Right lobe of liver (tissue), 6 donors: ENCODE measurements around the gene TGM3. TPM values are rescaled to one million over a fixed set of nuclear protein-coding genes. Genes with fewer than 3 reads are reported as not detected.

Experiments
- ATAC-seq, 4 donors: fragments of 200-7000 bp; cut with Tn5 transposase; one replicate each; pipeline ENCODE4 v1.9.1; 2020; ENCODE audit warnings: mild to moderate bottlenecking in 4 of 4, moderate library complexity in 4 of 4
- DNase-seq, 3 donors: peaks; one replicate each; pipeline ENCODE4 v3.0.0-alpha.2; 2020
- H3K27ac ChIP-seq, 3 donors: fragments of 200-600 bp; one replicate each; pipeline ENCODE4 v1.8.0; 2022
- H3K27me3 ChIP-seq, 2 donors: fragments of 200-600 bp; one replicate each; pipeline ENCODE4 v1.8.0; 2022
- H3K36me3 ChIP-seq, 4 donors: fragments of 200-600 bp; sonication (generic) in 1 of 4; one replicate each; pipeline versions ENCODE4 v1.5.1 to v1.8.0; 2017 to 2022; ENCODE audit warnings: control low read depth in 1 of 4
- H3K4me1 ChIP-seq, 4 donors: fragments of 200-600 bp; sonication (generic) in 1 of 4; one replicate each; pipeline versions ENCODE4 v1.5.1 to v1.8.0; 2017 to 2022; ENCODE audit warnings: control low read depth in 1 of 4
- H3K4me3 ChIP-seq, 3 donors: fragments of 200-600 bp; one replicate each; pipeline ENCODE4 v1.8.0; 2022
- H3K9me3 ChIP-seq, 4 donors: fragments of 200-600 bp; sonication (generic) in 1 of 4; one replicate each; pipeline versions ENCODE4 v1.5.1 to v1.8.0; 2017 to 2022; ENCODE audit warnings: control low read depth in 1 of 4
- CTCF ChIP-seq, 4 donors: fragments of 200-600 bp in 3 of 4; fragments of 450-650 bp in 1 of 4; IDR thresholded peaks; one replicate each; pipeline versions ENCODE4 v1.5.1 to v1.8.0; 2016 to 2022; ENCODE audit warnings: antibody characterized with exemption in 4 of 4, mild to moderate bottlenecking in 2 of 4
- POLR2A ChIP-seq: fragments of 450-650 bp; IDR thresholded peaks from one replicate; pipeline ENCODE4 v1.6.1; 2017; ENCODE audit warnings: antibody characterized with exemption, mild to moderate bottlenecking
- WGBS: methylation state at CpG from one replicate; pipeline ENCODE4 v1.1.6; 2018; ENCODE audit warnings: low coverage, low lambda C conversion rate; ENCODE audit not compliant: insufficient coverage; ENCODE audit errors: missing lambda C conversion rate; 5-methylcytosine and 5-hydroxymethylcytosine counted together
- intact Hi-C, 2 donors: fragments of 100-400 bp; cut with DNase I; formaldehyde crosslinking; loops; one replicate each; pipeline versions ENCODE4 v1.11.2 to v1.14.1; 2022
- total RNA-seq, 6 experiments: library from RNA; depleted of rRNA in 2 of 6; stranded (reverse); fragments of >200 nt in 2 of 6; fragmentation: NEBNext Ultra II Directional in 3 of 6; extraction: Animal tissue kit (Norgen Biotek cat#: 25700) in 3 of 6; gene quantifications; one replicate each; pipeline versions ENCODE4 v1.1.0 to v1.2.4, GENCODE V29; 2016 to 2023
- donor health status: DM: no; HTN: yes; CAD: no.
- donor health status: DM: no; HTN: no; CAD: no.
- donor health status: DM: no; HTN: no; CAD: no.
- donor health status: DM: no; HTN: yes; CAD: no.
- donor health status: DM: no; HTN: yes; CAD: no.

The TGM3 gene
- total RNA-seq, 6 experiments from 2014 or later = 0.15 to 3.0 (median 0.30) TPM; not detected in 2

GRCh38 chr20:2300002-2300401 lies 4.2 kb downstream of the TGM3 start:
- TF ChIP-seq POLR2A = no peak
- no peak for TF ChIP-seq CTCF (IDR thresholded peaks at IDR 0.05)
- H3K4me3 ChIP-seq = no peak overlapping the region
- DNase-seq = no peak
- ATAC-seq = peak in 1 of 4 donors; percentile 5
- no peaks in the 10 kb centered on the region for H3K9me3 ChIP-seq
- no peaks in the 10 kb centered on the region for H3K36me3 ChIP-seq
- no peaks in the 10 kb centered on the region for H3K27me3 ChIP-seq
- intact Hi-C loops = no loop called here
- H3K27ac ChIP-seq = peak overlapping the region; percentile 59 to 85 (median 83)
- H3K4me1 ChIP-seq = peaks cover 0 to 62% (median 33%) of the 10 kb centered on the region in 4 donors

- Histone ChIP-seq H3K4me1 (peaks cover 0 to 64% (median 33%) of the 10 kb centered on the region in 4 donors), H3K9me3 (no peaks in the 10 kb centered on the region)
- WGBS = 56% methylated on average over 2 of the region's 3 CpGs
Measured at GRCh38 chr20:2300420-2300819, 4.6 kb downstream of the TGM3 start.

GRCh38 chr20:2301164-2301622 lies 5.4 kb downstream of the TGM3 start:
- 11% methylated on average over 3 of the region's 5 CpGs for WGBS
- Histone ChIP-seq H3K27me3 (no peaks in the 10 kb centered on the region), H3K27ac (peak overlapping the region; percentile 59 to 85 (median 83)), H3K4me3 (no peak overlapping the region), H3K4me1 (peaks cover 0 to 71% (median 35%) of the 10 kb centered on the region in 4 donors), H3K36me3 (no peaks in the 10 kb centered on the region), H3K9me3 (no peaks in the 10 kb centered on the region)
- intact Hi-C loops = no loop called here
- DNase-seq (peak; percentile 65 to 71 (median 71)), ATAC-seq (peak; percentile 44 to 69 (median 51))
- TF ChIP-seq POLR2A (peak; percentile 16), CTCF (IDR thresholded peaks at IDR 0.05) (no peak)

More at GRCh38 chr20:2300420-2300819, 4.6 kb downstream of the TGM3 start:
- ATAC-seq (peak; percentile 69 to 73 (median 72)), DNase-seq (peak; percentile 65 to 90 (median 81))
- H3K27me3 ChIP-seq = no peaks in the 10 kb centered on the region
- H3K4me3 ChIP-seq = no peak overlapping the region
- no peaks in the 10 kb centered on the region for H3K36me3 ChIP-seq
- peak overlapping the region; percentile 59 to 85 (median 83) for H3K27ac ChIP-seq
- intact Hi-C loops = no loop called here
- TF ChIP-seq POLR2A (no peak), CTCF (IDR thresholded peaks at IDR 0.05) (no peak)

GRCh38 chr20:2302384-2303060 lies 6.7 kb downstream of the TGM3 start:
- intact Hi-C loops = no loop called here
- DNase-seq (peak in 1 of 3 donors; percentile 43), ATAC-seq (no peak)
- Histone ChIP-seq H3K4me3 (no peak overlapping the region), H3K27ac (peak overlapping the region; percentile 59 to 85 (median 83)), H3K9me3 (no peaks in the 10 kb centered on the region), H3K36me3 (no peaks in the 10 kb centered on the region), H3K4me1 (peaks cover 0 to 71% (median 35%) of the 10 kb centered on the region in 4 donors), H3K27me3 (no peaks in the 10 kb centered on the region)
- TF ChIP-seq POLR2A (no peak), CTCF (IDR thresholded peaks at IDR 0.05) (peak in 1 of 4 donors; percentile 12)
- WGBS = 56% methylated on average over 7 of the region's 9 CpGs
